ENCODE results near the gene PGAP3. TPM values are rescaled to one million over a fixed set of nuclear protein-coding genes. Genes with fewer than 3 reads are reported as not detected.

Gene PGAP3
- total RNA-seq, 1 experiment from 2014 or later = 29.0 TPM

DNA sequence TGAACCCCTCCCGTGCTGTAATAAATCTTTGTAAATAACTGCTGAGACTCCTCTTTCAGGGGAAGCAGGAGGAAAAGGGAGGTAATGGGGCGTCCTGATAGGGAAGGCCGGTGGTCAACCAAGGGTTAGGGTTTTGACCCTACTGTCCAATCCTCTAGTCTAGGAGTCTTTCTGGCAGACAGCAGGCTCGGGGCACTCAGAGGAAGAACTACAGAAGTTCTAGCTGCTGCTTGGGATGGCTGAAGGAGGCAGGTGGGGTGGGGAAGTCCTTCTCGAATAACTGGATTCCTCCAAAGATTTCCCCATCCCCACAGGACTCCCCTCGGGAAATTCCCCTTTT is 51.3 kb downstream of the PGAP3 start:
- Histone ChIP-seq H3K4ac (ENCODE audit: low read depth, low read length) (no peak overlapping the region), H3K23ac (ENCODE audit: insufficient read length, low read depth, low read length) (no peak overlapping the region), H4K20me1 (ENCODE audit: control insufficient read depth, insufficient read depth, insufficient read length) (no peaks in the 10 kb centered on the region), H2BK12ac (ENCODE audit: insufficient read length, low read depth, low read length) (no peak overlapping the region), H3K18ac (ENCODE audit: insufficient read length, low read depth, low read length) (no peak overlapping the region), H3K79me1 (ENCODE audit: insufficient read depth, low read depth, low read length, poor library complexity, severe bottlenecking) (no peaks in the 10 kb centered on the region), H3K27me3 (ENCODE audit: insufficient read depth, low read length) (no peaks in the 10 kb centered on the region), H3K4me1 (ENCODE audit: insufficient read depth, low read length) (peaks cover 17% of the 10 kb centered on the region; the same call in 1 of the 2 replicates), H4K8ac (replicated peaks; ENCODE audit: insufficient read length, low read depth, low read length) (no peak overlapping the region), H2AK5ac (ENCODE audit: insufficient read length, low read length) (no peak overlapping the region), H3K56ac (ENCODE audit: insufficient read length, low read depth, low read length) (no peak overlapping the region), H3T11ph (ENCODE audit: low read length) (no peak overlapping the region), H3K27ac (ENCODE audit: insufficient read length, low read depth, low read length) (no peak overlapping the region), H4K5ac (ENCODE audit: insufficient read length, low read depth, low read length) (no peak overlapping the region), H2BK20ac (ENCODE audit: low read depth, low read length, poor library complexity, severe bottlenecking) (no peak overlapping the region), H2BK5ac (ENCODE audit: insufficient read length, low read length) (no peak overlapping the region), H3K23me2 (ENCODE audit: insufficient read length, low read depth, low read length, poor library complexity, severe bottlenecking) (peaks cover 8% of the 10 kb centered on the region), H2BK15ac (ENCODE audit: low read depth, low read length) (no peak overlapping the region), H2AFZ (ENCODE audit: low read length) (no peak overlapping the region), H3K4me2 (ENCODE audit: insufficient read depth, insufficient read length, low read length) (peak overlapping the region; percentile 99), H3K9ac (ENCODE audit: extremely low read depth, insufficient read length, low read length) (no peak overlapping the region), H3K14ac (ENCODE audit: insufficient read depth, low read length) (no peak overlapping the region), H3K79me2 (ENCODE audit: insufficient read depth, low read length) (no peaks in the 10 kb centered on the region; the same call in 1 of the 2 replicates), H4K91ac (ENCODE audit: insufficient read length, low read depth, low read length) (no peak overlapping the region), H2BK120ac (ENCODE audit: low read depth, low read length, poor library complexity, severe bottlenecking) (no peak overlapping the region), H3K9me3 (ENCODE audit: control insufficient read depth, low read depth, low read length) (no peaks in the 10 kb centered on the region)
- TF ChIP-seq CTCF (conservative IDR thresholded peaks at IDR 0.05) = no peak
- no peak for DNase-seq
- H3K27me3 Mint-ChIP-seq (ENCODE audit: low read depth) = no peaks in the 10 kb centered on the region
- H3K4me1 Mint-ChIP-seq = peaks cover 64% of the 10 kb centered on the region in 2 experiments
- peaks cover 0 to 3% (median 0%) of the 10 kb centered on the region in 3 experiments; a peak in 3 of 7 replicates for H3K36me3 Mint-ChIP-seq (ENCODE audit: insufficient read depth in 1 of 3, low read depth in 3 of 3)
- H3K27ac Mint-ChIP-seq = peak overlapping the region; percentile 25 to 61 (median 45); a peak in 2 of 7 replicates
- no CpG with 5 or more reads among the region's 6 CpGs for WGBS (ENCODE audit: extremely low coverage, insufficient read length, low lambda C conversion rate)
- H3K4me3 Mint-ChIP-seq = peak overlapping the region; percentile 91 to 96
- no peaks in the 10 kb centered on the region; a peak in 1 of 5 replicates for H3K9me3 Mint-ChIP-seq
